Mucosa of descending colon (tissue), 3 donors: Measurements from ENCODE around the gene COL4A2. TPM values are rescaled to one million over a fixed set of nuclear protein-coding genes. Genes with fewer than 3 reads are reported as not detected.

ENCODE experiments used
- ATAC-seq: fragments of 200-7000 bp; cut with Tn5 transposase; one replicate; pipeline ENCODE4 v1.9.1; 2020; ENCODE audit warnings: mild to moderate bottlenecking, moderate library complexity
- DNase-seq, 3 donors: peaks; one replicate each; pipeline ENCODE4 v3.0.0-alpha.2; 2020
- H3K36me3 ChIP-seq: fragments of 200-600 bp; one replicate; pipeline ENCODE4 v1.8.0; 2021; ENCODE audit warnings: low read depth, mild to moderate bottlenecking
- H3K4me1 ChIP-seq: fragments of 200-600 bp; one replicate; pipeline ENCODE4 v1.8.0; 2021; ENCODE audit warnings: low read depth, mild to moderate bottlenecking
- H3K4me3 ChIP-seq: fragments of 200-600 bp; one replicate; pipeline ENCODE4 v1.8.0; 2021; ENCODE audit warnings: mild to moderate bottlenecking
- H3K9me3 ChIP-seq: fragments of 200-600 bp; one replicate; pipeline ENCODE4 v1.8.0; 2021; ENCODE audit warnings: mild to moderate bottlenecking
- intact Hi-C, 2 donors: fragments of 100-400 bp; cut with DNase I in 1 of 2; cut with micrococcal nuclease in 1 of 2; formaldehyde crosslinking; loops; one replicate each; pipeline versions ENCODE4 v1.11.0 to v1.11.1; 2022; cut with DNase I, micrococcal nuclease
- microRNA-seq: library from miRNA; unstranded; fragments of <30 nt; microRNA quantifications from one replicate; pipeline ENCODE4, GENCODE V29; 2019
- total RNA-seq, 3 donors: library from RNA; stranded (reverse); fragmentation: NEBNext Ultra II Directional in 2 of 3; extraction: Animal tissue kit (Norgen Biotek cat#: 25700) in 2 of 3; gene quantifications; one replicate each; pipeline versions ENCODE4 v1.2.1 to v1.2.4, GENCODE V29; 2021 to 2023
- TF ChIP-seq, protein P1 (sequence below): fragments of 200-600 bp; IDR thresholded peaks from one replicate; pipeline ENCODE4 v1.8.0; 2022; ENCODE audit warnings: antibody characterized with exemption, mild to moderate bottlenecking
- donor health status: DM: no; HTN: no; CAD: no; lungs with moderate emphysema.
- donor health status: DM: no; HTN: no; CAD: no.
- donor health status: DM: no; HTN: yes; CAD: no.

Gene COL4A2
- total RNA-seq, 3 donors from 2014 or later, result 33.5 to 389 (median 74.2) TPM

DNA sequence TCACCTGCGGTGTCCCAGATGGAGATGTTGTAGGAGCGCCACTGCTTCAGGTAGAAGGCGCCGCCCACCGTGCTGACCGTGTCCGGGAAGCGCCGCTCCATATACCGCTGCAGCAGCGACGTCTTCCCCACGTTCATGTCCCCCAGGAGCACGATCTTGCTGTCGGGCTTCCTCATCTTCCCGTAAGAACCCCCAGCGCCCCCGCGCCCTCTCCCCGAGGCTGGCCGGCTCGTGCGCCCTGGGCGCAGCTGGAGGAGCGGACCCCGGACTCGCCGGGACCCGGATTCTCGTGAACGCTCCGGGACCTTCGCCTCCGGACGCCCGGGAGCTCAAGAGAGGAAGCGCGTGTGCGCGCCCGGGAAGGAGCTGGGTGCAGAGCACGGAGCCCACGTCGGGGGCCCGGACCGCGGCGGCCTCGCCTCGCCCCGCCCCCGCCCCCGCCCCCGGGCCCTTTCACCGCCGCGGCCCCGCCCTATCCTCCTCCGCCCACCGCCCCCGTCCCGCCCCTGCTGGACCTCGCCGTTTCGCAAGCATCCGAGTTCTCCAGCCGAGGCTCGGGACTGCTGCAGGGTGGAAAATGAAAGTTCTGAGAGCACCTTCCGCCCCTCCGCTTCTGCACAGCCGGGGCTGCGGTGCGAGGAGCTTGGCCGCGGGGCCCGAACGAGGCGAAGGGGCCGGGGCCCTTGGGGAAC lies 254.4 kb downstream of the COL4A2 start, which contains the start of gene RAB20:
TSS of gene RAB20 (minus strand) at position 379 of the 692 bp plus-strand sequence. CDS start at position 176, 203 bp downstream.
- ATAC-seq (peak; percentile 84), DNase-seq (peak; percentile 92 to 93 (median 93))
- TF ChIP-seq, protein P1, sequence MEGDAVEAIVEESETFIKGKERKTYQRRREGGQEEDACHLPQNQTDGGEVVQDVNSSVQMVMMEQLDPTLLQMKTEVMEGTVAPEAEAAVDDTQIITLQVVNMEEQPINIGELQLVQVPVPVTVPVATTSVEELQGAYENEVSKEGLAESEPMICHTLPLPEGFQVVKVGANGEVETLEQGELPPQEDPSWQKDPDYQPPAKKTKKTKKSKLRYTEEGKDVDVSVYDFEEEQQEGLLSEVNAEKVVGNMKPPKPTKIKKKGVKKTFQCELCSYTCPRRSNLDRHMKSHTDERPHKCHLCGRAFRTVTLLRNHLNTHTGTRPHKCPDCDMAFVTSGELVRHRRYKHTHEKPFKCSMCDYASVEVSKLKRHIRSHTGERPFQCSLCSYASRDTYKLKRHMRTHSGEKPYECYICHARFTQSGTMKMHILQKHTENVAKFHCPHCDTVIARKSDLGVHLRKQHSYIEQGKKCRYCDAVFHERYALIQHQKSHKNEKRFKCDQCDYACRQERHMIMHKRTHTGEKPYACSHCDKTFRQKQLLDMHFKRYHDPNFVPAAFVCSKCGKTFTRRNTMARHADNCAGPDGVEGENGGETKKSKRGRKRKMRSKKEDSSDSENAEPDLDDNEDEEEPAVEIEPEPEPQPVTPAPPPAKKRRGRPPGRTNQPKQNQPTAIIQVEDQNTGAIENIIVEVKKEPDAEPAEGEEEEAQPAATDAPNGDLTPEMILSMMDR, result peak; percentile 8
- H3K4me1 ChIP-seq, result peaks cover 25% of the 10 kb centered on the region
- intact Hi-C loops, result no loop called here
- no peaks in the 10 kb centered on the region for H3K36me3 ChIP-seq
- H3K9me3 ChIP-seq, result no peaks in the 10 kb centered on the region
- peak within 1 kb of the TSS; percentile 70 for H3K4me3 ChIP-seq

- peak overlapping the region; percentile 70 for H3K4me3 ChIP-seq
- TF ChIP-seq, protein P1, result no peak
- DNase-seq, result peak; percentile 51 to 66 (median 63)
- no peaks in the 10 kb centered on the region for H3K36me3 ChIP-seq
- no peaks in the 10 kb centered on the region for H3K9me3 ChIP-seq
- peaks cover 19% of the 10 kb centered on the region for H3K4me1 ChIP-seq
- no peak for ATAC-seq
- intact Hi-C loops, result no loop called here
Measured at GRCh38 chr13:110562036-110562597, 255.0 kb downstream of the COL4A2 start.

Small RNA genes within 50 kb of the gene (microRNA-seq; reads per million reads assigned to microRNA genes)
- not detected for gene MIR8073

Other genes with a start within 250 kb of the COL4A2 start
- gene COL4A1, start 127 bp upstream of the COL4A2 start, total RNA-seq, result 100 to 1,000 TPM in 1 of 3 donors, 10 to 100 TPM in 2; 19.0 to 308 (median 61.9) TPM